ENCODE measurements around the gene IL12RB1. TPM values are rescaled to one million over a fixed set of nuclear protein-coding genes. Genes with fewer than 3 reads are reported as not detected.
A peak's percentile ranks its signal among the peaks of the same experiment; 100 is the strongest.

Gene IL12RB1
- total and polyA plus RNA-seq, 3 donors from 2014 or later: 0.39 to 2.5 (median 1.8) TPM

DNA sequence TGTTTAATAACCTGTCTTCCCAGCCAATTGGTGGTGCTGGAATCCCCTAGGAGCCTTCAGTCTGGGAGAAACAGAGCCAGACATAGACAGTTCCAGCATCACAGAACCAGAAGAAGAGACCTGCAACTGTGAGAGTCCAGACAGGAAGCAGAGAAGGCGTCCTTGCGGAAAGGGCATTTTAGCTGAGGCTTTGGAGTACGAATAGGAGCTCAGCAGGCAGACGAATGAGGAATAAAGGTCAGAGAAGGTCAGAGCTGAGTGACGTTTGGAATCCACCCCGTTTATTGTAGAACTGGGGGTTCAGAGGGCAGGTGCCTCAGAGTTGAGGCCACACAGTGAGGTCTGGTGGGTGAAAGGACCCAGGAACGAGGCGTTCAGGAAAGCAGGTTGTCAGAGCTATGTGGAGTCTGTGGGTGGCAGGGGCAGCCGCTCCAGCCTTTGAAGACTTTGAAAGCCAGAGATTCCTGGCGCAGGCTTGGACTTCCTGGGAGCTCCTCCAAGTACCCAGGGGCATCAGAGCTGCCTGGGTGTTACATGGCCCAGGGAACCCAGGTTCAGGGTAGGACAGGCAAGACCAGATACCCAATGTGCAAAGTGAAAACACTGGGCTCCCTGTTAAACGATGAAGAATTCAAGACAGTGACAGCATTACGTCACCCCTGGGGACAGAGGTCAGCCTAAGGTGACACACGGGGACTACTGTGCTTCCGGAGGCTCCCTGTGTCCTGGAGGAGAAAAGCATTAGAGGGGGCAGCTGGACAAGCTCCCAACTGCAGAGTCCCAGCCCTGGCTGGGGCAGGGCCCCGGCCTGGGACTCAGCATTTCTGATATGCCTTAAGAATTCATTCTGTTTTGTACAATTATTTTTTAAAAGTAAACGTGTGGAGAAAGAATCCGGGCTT, 73.3 kb downstream of the IL12RB1 start:
- WGBS, 2 donors: 68 to 78% methylated on average over 17 of the region's 17 CpGs
- H3K4me3 ChIP-seq: no peak overlapping the region
- H3K9me3 ChIP-seq: no peaks in the 10 kb centered on the region
- no peaks in the 10 kb centered on the region for H3K27me3 ChIP-seq
- H3K27ac ChIP-seq: peak overlapping the region in 1 of 2 donors; percentile 54
- TF ChIP-seq POLR2A (IDR thresholded peaks at IDR 0.05): no peak
- TF ChIP-seq, protein P1, sequence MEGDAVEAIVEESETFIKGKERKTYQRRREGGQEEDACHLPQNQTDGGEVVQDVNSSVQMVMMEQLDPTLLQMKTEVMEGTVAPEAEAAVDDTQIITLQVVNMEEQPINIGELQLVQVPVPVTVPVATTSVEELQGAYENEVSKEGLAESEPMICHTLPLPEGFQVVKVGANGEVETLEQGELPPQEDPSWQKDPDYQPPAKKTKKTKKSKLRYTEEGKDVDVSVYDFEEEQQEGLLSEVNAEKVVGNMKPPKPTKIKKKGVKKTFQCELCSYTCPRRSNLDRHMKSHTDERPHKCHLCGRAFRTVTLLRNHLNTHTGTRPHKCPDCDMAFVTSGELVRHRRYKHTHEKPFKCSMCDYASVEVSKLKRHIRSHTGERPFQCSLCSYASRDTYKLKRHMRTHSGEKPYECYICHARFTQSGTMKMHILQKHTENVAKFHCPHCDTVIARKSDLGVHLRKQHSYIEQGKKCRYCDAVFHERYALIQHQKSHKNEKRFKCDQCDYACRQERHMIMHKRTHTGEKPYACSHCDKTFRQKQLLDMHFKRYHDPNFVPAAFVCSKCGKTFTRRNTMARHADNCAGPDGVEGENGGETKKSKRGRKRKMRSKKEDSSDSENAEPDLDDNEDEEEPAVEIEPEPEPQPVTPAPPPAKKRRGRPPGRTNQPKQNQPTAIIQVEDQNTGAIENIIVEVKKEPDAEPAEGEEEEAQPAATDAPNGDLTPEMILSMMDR (IDR thresholded peaks at IDR 0.05): no peak
- intact Hi-C loops (cut with DNase I; ENCODE audit: low total_unique reads): no loop called here
- no peaks in the 10 kb centered on the region for H3K36me3 ChIP-seq (ENCODE audit: low read depth, missing control alignments)
- no peak for DNase-seq
- peaks cover 10% of the 10 kb centered on the region for H3K4me1 ChIP-seq

DNA sequence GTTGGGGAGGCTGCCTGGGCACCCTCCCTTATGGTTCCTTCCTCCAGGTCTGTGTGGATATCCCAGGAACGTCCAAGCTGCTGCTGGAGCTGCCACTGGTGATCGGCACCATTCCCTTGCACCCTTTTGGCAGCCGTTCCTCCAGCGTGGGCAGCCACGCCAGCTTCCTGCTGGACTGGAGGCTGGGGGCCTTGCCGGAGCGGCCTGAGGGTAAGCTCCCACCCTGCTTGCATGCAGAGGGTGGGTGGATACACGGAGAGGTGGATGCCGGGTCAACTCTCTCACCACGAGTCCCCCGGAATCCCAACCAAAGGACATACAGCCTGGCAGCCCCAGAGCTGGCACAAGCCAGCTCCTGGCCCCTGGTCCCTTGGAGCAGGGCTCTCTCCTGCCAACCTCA, 76.6 kb downstream of the IL12RB1 start:
- no peaks in the 10 kb centered on the region for H3K36me3 ChIP-seq (ENCODE audit: low read depth, missing control alignments)
- no peak overlapping the region for H3K4me3 ChIP-seq
- WGBS, 2 donors: 94 to 100% methylated on average over 1 to 10 of the region's 11 CpGs
- H3K4me1 ChIP-seq: peaks cover 5% of the 10 kb centered on the region
- intact Hi-C loops (cut with DNase I; ENCODE audit: low total_unique reads): no loop called here
- H3K27ac ChIP-seq: no peak overlapping the region
- no peaks in the 10 kb centered on the region for H3K27me3 ChIP-seq
- TF ChIP-seq, protein P1 (IDR thresholded peaks at IDR 0.05): no peak
- no peak for TF ChIP-seq POLR2A (IDR thresholded peaks at IDR 0.05)
- no peak for DNase-seq
- H3K9me3 ChIP-seq: no peaks in the 10 kb centered on the region

- intact Hi-C loops (cut with DNase I; ENCODE audit: low total_unique reads): no loop called here
- Histone ChIP-seq H3K27me3 (no peaks in the 10 kb centered on the region), H3K9me3 (no peaks in the 10 kb centered on the region), H3K4me3 (no peak overlapping the region), H3K36me3 (ENCODE audit: low read depth, missing control alignments) (no peaks in the 10 kb centered on the region), H3K4me1 (peaks cover 5% of the 10 kb centered on the region), H3K27ac (peak overlapping the region in 1 of 2 donors; percentile 85)
- WGBS, 2 donors: 95% methylated on average over 14 to 32 of the region's 37 CpGs
- TF ChIP-seq, protein P1 (IDR thresholded peaks at IDR 0.05): no peak
- no peak for TF ChIP-seq POLR2A (IDR thresholded peaks at IDR 0.05)
- DNase-seq: no peak
Observed at GRCh38 chr19:18009412-18010066, 77.2 kb downstream of the IL12RB1 start.

Other genes with a start within 250 kb of the IL12RB1 start
- gene JAK3, start 239.0 kb downstream of the IL12RB1 start, total RNA-seq: 10 to 100 TPM in 1 of 2 donors, 1 to 10 TPM in 1; 5.0 to 10.5 TPM
- gene JAK3, start 239.0 kb downstream of the IL12RB1 start, polyA plus RNA-seq (ENCODE audit: insufficient read depth, low read depth, low replicate concordance): 3.5 TPM
- gene RPL18A, start 227.0 kb downstream of the IL12RB1 start, total RNA-seq: 1,000 to 10,000 TPM in 1 of 2 donors, 100 to 1,000 TPM in 1; 551 to 1,098 TPM
- gene RPL18A, start 227.0 kb downstream of the IL12RB1 start, polyA plus RNA-seq (ENCODE audit: insufficient read depth, low read depth, low replicate concordance): 828 TPM
- gene SLC5A5, start 215.0 kb downstream of the IL12RB1 start, total RNA-seq: 1 to 10 TPM in 1 of 2 donors, under 1 TPM in 1; 0.79 to 1.4 TPM
- 1.1 TPM for gene SLC5A5, start 215.0 kb downstream of the IL12RB1 start, polyA plus RNA-seq (ENCODE audit: insufficient read depth, low read depth, low replicate concordance)
- 10 to 100 TPM; 51.5 to 69.5 TPM for gene CCDC124, start 153.9 kb downstream of the IL12RB1 start, total RNA-seq
- 75.0 TPM for gene CCDC124, start 153.9 kb downstream of the IL12RB1 start, polyA plus RNA-seq (ENCODE audit: insufficient read depth, low read depth, low replicate concordance)
- gene KCNN1, start 119.8 kb downstream of the IL12RB1 start, total RNA-seq: 10 to 100 TPM; 10.3 to 15.9 TPM
- 4.4 TPM for gene KCNN1, start 119.8 kb downstream of the IL12RB1 start, polyA plus RNA-seq (ENCODE audit: insufficient read depth, low read depth, low replicate concordance)
- gene ARRDC2, start 78.8 kb downstream of the IL12RB1 start, total RNA-seq: 10 to 100 TPM; 13.0 to 15.3 TPM
- 10.3 TPM for gene ARRDC2, start 78.8 kb downstream of the IL12RB1 start, polyA plus RNA-seq (ENCODE audit: insufficient read depth, low read depth, low replicate concordance)
- 10 to 100 TPM in 1 of 2 donors, 1 to 10 TPM in 1; 9.7 to 11.2 TPM for gene MAST3, start 10.8 kb upstream of the IL12RB1 start, total RNA-seq
- 5.0 TPM for gene MAST3, start 10.8 kb upstream of the IL12RB1 start, polyA plus RNA-seq (ENCODE audit: insufficient read depth, low read depth, low replicate concordance)
- 10 to 100 TPM; 87.6 to 94.3 TPM for gene PIK3R2, start 66.2 kb upstream of the IL12RB1 start, total RNA-seq
- gene PIK3R2, start 66.2 kb upstream of the IL12RB1 start, polyA plus RNA-seq (ENCODE audit: insufficient read depth, low read depth, low replicate concordance): 21.0 TPM
- 1 to 10 TPM; 3.2 to 7.4 TPM for gene IFI30, start 86.9 kb upstream of the IL12RB1 start, total RNA-seq
- gene IFI30, start 86.9 kb upstream of the IL12RB1 start, polyA plus RNA-seq (ENCODE audit: insufficient read depth, low read depth, low replicate concordance): 47.6 TPM
- 10 to 100 TPM; 15.2 to 15.8 TPM for gene MPV17L2, start 106.3 kb upstream of the IL12RB1 start, total RNA-seq
- gene MPV17L2, start 106.3 kb upstream of the IL12RB1 start, polyA plus RNA-seq (ENCODE audit: insufficient read depth, low read depth, low replicate concordance): 11.2 TPM
- 1 to 10 TPM; 2.8 to 4.6 TPM for gene RAB3A, start 117.1 kb upstream of the IL12RB1 start, total RNA-seq
- gene RAB3A, start 117.1 kb upstream of the IL12RB1 start, polyA plus RNA-seq (ENCODE audit: insufficient read depth, low read depth, low replicate concordance): 6.3 TPM
- 10 to 100 TPM in 1 of 2 donors, 1 to 10 TPM in 1; 7.1 to 19.5 TPM for gene PDE4C, start 139.5 kb upstream of the IL12RB1 start, total RNA-seq
- 5.7 TPM for gene PDE4C, start 139.5 kb upstream of the IL12RB1 start, polyA plus RNA-seq (ENCODE audit: insufficient read depth, low read depth, low replicate concordance)
- gene IQCN, start 187.5 kb upstream of the IL12RB1 start, total RNA-seq: 10 to 100 TPM; 30.1 to 62.3 TPM
- 88.1 TPM for gene IQCN, start 187.5 kb upstream of the IL12RB1 start, polyA plus RNA-seq (ENCODE audit: insufficient read depth, low read depth, low replicate concordance)
- 100 to 1,000 TPM; 615 to 654 TPM for gene JUND, start 194.7 kb upstream of the IL12RB1 start, total RNA-seq
- 96.4 TPM for gene JUND, start 194.7 kb upstream of the IL12RB1 start, polyA plus RNA-seq (ENCODE audit: insufficient read depth, low read depth, low replicate concordance)
- 100 to 1,000 TPM; 212 to 241 TPM for gene LSM4, start 236.1 kb upstream of the IL12RB1 start, total RNA-seq
- gene LSM4, start 236.1 kb upstream of the IL12RB1 start, polyA plus RNA-seq (ENCODE audit: insufficient read depth, low read depth, low replicate concordance): 196 TPM